GM21825 (cell line): Measurements from ENCODE around the gene SDK1.
A peak's percentile ranks its signal among the peaks of the same experiment; 100 is the strongest.

ENCODE experiments used
- ATAC-seq: cut with Tn5 transposase; IDR thresholded peaks from one replicate; pipeline ENCODE4 v1.9.1; 2021; ENCODE audit warnings: mild to moderate bottlenecking, moderate library complexity; ENCODE audit not compliant: unreplicated experiment

The SDK1 gene, protein sequence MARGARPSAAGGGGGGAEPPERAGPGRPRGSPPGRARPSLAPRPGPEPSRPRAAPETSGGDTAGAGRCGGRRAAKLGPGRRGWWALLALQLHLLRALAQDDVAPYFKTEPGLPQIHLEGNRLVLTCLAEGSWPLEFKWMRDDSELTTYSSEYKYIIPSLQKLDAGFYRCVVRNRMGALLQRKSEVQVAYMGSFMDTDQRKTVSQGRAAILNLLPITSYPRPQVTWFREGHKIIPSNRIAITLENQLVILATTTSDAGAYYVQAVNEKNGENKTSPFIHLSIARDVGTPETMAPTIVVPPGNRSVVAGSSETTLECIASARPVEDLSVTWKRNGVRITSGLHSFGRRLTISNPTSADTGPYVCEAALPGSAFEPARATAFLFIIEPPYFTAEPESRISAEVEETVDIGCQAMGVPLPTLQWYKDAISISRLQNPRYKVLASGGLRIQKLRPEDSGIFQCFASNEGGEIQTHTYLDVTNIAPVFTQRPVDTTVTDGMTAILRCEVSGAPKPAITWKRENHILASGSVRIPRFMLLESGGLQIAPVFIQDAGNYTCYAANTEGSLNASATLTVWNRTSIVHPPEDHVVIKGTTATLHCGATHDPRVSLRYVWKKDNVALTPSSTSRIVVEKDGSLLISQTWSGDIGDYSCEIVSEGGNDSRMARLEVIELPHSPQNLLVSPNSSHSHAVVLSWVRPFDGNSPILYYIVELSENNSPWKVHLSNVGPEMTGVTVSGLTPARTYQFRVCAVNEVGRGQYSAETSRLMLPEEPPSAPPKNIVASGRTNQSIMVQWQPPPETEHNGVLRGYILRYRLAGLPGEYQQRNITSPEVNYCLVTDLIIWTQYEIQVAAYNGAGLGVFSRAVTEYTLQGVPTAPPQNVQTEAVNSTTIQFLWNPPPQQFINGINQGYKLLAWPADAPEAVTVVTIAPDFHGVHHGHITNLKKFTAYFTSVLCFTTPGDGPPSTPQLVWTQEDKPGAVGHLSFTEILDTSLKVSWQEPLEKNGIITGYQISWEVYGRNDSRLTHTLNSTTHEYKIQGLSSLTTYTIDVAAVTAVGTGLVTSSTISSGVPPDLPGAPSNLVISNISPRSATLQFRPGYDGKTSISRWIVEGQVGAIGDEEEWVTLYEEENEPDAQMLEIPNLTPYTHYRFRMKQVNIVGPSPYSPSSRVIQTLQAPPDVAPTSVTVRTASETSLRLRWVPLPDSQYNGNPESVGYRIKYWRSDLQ (N-terminal part only)

DNA sequence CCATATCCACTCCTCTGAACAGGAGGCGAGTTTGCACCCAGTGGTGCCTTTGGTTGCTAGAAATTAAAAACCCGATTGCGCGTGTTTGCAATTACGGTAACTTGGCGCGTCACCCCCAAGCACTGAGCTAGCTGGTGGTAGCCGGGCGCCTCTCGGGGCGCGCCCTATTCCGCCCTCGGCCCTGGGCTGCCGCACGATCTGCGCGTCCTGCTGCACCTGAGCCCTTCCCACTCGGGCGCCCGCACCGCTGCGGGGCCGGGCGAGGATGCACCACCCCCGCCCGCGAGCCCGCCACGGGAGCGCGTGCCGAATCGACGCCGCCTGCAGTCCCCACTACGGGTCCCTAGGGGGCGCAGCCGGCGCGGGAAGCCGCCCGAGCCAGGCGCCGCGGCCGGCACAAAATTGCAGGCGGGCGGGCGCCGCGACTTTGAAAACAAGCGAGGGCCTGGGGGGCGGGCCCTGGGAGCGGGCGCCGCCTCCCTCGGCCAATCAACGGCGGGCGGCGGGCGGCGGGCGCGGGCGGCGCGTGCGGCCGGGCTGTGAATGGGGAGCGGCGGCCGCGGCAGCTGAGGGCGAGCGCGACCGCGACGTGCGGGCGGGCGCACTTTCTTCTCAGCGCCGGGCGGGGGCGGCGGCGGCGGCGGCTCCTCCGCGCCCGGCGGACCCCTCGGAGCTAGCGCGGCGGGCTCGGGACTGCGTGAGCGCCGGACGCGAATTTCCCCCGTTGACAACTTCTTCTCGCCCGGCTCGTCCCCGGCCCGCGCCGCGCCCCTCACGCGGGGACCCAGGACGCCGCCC is at the start of gene SDK1:
Gene SDK1, plus strand, starts transcription at position 602 of the 798 bp plus-strand sequence. CDS start 335 bp downstream, outside the sequence.
- ATAC-seq: peak; percentile 90

- ATAC-seq: no peak
These were observed 46.3 kb upstream of the SDK1 start for GRCh38 chr7:3254718-3255117.

- ATAC-seq: no peak
These were observed 41.2 kb upstream of the SDK1 start for GRCh38 chr7:3259711-3260400.

DNA sequence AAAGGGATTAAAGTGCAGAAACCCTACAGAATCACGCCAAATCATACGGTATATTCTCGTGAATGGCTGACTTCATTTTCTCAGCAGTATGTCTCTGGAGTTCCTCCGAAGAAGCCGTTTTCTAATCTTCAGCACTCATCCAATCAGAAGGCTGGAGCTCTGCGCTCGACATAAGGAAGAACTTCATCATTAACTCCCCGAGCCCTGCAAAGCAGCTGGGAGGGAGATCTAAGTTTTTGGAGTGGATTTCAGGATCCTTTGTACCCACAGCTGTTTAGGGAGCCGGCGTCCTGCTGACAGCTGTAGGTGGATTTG is 40.7 kb upstream of the SDK1 start:
- no peak for ATAC-seq

DNA sequence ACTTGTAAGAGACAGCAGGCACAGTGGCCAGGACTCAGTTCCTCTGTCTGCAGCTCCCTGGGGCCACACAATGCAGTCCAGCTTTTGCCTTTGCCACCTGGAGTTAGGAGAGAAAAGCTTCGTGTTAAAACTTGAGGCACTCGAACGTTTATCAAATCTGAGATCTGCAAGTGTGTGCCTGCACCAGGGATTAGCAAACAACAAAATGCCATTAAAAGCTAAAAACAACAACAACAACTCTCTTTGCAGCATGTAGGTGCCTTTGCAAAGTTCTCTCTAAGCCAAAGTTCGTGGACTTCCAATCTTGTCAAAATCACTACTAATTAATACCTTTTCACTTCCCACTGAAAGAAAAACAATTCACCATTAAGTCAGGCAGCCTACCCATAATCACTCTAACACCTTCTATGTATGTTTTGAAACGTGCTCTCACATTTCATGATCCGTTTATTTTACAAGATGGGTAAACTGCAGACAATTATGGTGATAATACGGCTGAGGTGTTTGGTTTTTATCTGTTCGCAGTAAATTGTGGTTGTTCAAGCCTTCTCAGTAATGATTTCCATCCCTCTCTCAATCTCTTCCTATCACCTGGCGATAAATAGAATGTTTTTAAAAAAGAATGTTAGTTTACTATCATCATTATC is 36.2 kb upstream of the SDK1 start:
- no peak for ATAC-seq

DNA sequence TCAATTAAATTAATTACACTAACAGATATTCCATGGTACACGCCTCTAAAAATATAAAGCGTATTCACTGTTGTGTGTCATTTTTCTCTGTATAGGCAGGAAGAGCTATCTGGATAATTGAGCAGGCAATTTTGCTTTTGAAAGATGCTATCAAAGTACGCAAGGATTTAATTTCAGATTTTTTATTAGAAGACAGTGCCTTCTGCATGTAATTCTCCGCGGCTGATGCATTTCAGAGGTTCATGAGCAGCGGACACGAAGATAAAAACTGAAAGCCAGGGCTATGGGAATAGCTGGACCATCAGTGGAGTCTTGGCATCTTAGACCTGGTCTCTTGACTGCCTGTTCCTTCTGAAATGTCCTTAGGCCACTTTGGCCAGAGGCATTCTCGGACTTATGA is 35.7 kb upstream of the SDK1 start:
- ATAC-seq: no peak

- no peak for ATAC-seq
These were observed 34.8 kb upstream of the SDK1 start for GRCh38 chr7:3266240-3266639.

- ATAC-seq: no peak
These were observed 32.9 kb upstream of the SDK1 start for GRCh38 chr7:3267966-3268690.

DNA sequence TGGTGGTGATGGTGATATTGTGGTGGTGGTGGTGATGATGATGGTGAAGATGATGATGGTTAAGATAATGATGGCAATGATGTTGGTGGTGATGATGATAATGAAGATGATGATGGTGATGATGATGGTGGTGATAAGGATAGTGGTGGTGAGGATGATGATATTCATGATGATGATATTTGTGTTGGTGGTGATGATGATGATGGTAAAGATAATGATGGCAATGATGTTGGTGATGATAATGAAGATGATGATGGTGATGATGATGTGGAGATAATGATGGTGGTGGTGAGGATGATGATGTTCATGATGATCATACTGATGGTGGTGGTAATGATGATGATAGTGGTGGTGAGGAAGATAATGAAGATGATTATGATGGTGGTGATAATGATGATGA is 30.7 kb upstream of the SDK1 start:
- no peak for ATAC-seq

GRCh38 chr7:3271298-3271697 is 29.8 kb upstream of the SDK1 start:
- ATAC-seq: no peak

DNA sequence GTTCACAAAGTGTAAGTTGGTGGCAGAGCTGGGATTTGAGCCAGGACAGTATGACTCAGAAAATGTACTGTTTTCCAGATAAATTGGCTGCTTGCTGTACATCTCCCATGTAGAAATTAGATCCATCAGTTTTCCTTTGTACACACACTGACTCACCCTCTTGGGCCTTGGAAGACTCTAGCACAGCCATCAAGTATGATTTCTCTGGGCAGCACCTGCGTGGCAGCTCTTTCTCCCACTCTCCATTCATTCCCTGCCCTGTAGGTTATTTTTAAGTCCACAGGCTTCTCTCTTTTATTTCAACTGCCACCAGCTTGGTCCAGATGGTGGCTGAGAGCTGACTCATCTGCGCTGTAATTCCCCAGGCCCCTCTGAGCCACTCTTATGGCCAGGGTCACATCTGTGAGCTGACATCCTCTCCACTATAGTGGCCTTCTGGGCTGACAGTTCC is 28.3 kb upstream of the SDK1 start:
- ATAC-seq: no peak

GRCh38 chr7:3274131-3274530 is 26.9 kb upstream of the SDK1 start:
- ATAC-seq: no peak

DNA sequence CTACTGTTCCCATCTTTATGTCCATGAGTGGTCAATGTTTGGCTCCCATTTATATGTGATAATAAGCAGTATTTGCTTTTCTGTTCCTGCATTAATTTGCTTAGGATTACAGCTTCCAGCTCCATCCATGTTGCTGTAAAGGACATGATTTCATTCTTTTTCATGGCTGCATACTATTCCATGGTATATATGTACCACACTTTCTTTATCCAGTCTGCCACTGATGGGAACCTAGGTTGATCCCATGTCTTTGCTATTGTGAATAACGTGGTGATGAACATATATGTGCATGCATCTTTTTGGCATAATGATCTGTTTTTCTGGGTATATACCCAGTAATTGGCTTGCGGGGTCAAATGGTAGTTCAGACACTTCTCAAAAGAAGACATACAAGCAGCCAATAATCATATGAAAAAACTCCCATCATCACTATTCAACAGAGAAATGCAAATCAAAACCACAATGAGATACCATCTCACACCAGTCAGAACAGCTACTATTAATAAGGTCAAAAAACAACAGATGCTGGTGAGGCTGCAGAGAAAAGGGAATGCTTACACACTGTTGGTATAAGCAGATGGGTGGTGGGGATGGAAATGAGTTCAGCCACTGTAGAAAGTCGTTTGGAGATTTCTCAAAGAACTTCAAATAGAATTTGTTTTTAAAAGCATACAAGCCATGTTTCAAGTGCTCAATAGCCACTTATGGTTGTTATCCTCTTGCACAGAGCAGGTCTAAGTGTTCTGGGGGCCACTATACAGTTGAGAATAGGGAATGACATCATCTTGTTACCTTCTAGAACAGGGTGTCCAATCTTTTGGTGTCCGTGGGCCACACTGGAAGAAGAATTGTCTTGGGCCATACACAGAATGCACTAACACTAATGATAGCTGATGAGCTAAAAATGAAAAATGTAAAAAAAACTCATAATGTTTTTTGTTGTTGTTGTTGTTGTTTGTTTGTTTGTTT is 23.2 kb upstream of the SDK1 start:
- no peak for ATAC-seq

GRCh38 chr7:3279147-3279818 is 21.8 kb upstream of the SDK1 start:
- no peak for ATAC-seq

DNA sequence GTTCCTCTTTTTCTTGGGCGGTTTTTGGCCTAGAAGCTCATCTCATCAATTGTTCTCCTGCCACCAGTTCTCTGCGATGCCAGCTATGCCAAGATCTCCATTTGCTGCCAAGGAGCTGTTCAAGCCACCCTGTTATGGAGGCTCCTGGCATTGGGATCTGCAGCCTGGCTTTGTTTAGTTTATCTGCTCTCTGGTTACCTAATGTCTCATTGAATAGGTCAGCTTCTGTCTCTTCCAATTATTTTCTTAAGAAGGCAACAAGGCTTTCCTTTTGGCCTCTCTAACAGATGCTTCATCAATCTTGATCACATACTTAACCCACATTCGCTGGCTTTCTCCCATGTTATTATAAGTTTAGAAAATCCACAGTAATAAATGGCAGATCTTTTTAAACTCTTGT is 20.6 kb upstream of the SDK1 start:
- no peak for ATAC-seq

GRCh38 chr7:3280946-3281656 is 20.0 kb upstream of the SDK1 start:
- ATAC-seq: no peak
